IPS DF 4.7 (cell line): ENCODE measurements around the gene TSPEAR.
"Not testable (repeated sequence)": the region's sequence is repeated elsewhere in the genome, so short reads cannot be mapped to it uniquely, and the experiment has no call there.

Experiments
- DNase-seq: peaks from one replicate; pipeline ENCODE4 v3.0.0-alpha.2; 2013; ENCODE audit warnings: low spot score; ENCODE audit errors: extremely low read depth

The TSPEAR gene

DNA sequence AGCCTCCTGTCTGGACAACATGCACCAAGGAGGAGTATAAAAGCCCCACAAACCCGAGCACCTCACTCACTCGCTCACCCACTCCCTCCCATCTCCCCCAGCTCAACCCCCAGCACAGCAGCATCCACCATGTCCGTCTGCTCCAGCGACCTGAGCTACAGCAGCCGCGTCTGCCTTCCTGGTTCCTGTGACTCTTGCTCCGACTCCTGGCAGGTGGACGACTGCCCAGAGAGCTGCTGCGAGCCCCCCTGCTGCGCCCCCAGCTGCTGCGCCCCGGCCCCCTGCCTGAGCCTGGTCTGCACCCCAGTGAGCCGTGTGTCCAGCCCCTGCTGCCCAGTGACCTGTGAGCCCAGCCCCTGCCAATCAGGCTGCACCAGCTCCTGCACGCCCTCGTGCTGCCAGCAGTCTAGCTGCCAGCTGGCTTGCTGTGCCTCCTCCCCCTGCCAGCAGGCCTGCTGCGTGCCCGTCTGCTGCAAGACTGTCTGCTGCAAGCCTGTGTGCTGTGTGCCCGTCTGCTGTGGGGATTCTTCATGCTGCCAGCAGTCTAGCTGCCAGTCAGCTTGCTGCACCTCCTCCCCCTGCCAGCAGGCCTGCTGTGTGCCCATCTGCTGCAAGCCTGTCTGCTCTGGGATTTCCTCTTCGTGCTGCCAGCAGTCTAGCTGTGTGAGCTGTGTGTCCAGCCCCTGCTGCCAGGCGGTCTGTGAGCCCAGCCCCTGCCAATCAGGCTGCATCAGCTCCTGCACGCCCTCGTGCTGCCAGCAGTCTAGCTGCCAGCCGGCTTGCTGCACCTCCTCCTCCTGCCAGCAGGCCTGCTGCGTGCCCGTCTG, 137.5 kb downstream of the TSPEAR start, which contains the start of gene KRTAP10-4:
Gene KRTAP10-4 (plus strand): TSS at position 100 of the 827 bp plus-strand sequence. CDS start 30 bp downstream, at position 130.
- not testable (repeated sequence) for DNase-seq

- DNase-seq, result no peak
Observed at GRCh38 chr21:44572959-44573583, 138.3 kb downstream of the TSPEAR start.

DNA sequence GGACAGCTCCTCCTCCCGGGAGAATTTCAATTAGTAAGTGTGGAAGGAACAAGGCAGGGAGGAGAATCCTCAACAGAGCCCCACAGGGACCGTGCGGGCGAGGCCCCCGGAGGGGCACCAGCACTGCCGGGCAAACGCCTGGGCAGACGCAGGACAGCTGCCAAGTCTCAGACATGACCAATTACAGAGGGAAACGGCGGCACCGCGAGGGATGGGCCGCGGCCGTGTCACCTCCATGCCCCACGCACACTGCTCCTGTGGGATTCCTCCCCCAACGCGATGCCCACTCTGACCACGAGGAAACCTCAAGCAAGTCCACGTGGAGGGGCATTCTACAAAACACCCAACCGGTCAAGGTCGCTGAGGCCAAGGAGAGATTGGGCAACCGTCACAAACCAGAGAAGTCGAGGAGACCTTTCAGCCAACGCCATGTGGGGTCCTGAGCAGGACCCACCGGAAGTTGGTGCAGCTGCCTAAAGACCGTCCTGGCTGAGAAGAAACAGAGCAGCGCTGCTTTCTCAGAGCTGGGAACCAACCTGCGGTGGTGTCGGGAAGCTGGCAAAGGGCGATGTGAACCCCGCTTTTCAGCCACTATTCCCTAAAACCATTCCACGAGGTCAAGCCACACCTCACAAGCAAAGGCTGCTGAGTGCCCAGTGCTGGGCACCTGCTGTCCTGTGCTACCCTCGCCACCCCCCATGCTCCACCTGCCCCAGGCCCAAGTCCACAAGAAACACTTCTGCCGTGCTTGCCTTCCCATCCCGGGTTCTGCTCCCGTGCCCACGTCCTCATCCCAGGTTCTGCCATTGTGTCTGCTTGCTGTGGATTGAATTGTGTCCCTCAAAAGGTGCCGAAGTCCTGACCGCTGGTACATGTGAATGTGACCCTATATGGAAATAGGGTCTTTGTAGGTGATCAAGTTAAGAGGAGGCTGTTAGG, 139.3 kb downstream of the TSPEAR start:
- no peak for DNase-seq

DNA sequence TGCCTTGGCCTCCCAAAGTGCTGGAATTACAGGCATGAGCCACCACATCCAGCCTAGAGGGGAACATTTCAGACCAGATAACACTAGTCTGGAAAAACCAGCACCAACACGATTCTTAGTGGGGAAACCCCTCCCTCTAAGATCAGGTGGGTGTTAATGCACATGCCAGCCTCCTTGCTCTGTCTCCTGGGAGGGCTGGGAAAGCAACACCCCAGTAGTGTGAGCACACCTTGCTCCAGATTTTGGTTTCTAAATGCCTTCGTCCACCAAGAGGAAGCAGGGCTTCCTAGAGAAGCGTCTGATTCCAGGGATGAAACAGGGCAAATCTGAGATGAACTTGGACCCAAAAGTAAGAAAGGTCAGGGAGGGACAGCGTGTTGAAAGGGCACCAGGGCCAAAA, 140.1 kb downstream of the TSPEAR start:
- DNase-seq, result no peak

- no peak for DNase-seq
Observed at GRCh38 chr21:44569861-44570517, 141.4 kb downstream of the TSPEAR start.

DNA sequence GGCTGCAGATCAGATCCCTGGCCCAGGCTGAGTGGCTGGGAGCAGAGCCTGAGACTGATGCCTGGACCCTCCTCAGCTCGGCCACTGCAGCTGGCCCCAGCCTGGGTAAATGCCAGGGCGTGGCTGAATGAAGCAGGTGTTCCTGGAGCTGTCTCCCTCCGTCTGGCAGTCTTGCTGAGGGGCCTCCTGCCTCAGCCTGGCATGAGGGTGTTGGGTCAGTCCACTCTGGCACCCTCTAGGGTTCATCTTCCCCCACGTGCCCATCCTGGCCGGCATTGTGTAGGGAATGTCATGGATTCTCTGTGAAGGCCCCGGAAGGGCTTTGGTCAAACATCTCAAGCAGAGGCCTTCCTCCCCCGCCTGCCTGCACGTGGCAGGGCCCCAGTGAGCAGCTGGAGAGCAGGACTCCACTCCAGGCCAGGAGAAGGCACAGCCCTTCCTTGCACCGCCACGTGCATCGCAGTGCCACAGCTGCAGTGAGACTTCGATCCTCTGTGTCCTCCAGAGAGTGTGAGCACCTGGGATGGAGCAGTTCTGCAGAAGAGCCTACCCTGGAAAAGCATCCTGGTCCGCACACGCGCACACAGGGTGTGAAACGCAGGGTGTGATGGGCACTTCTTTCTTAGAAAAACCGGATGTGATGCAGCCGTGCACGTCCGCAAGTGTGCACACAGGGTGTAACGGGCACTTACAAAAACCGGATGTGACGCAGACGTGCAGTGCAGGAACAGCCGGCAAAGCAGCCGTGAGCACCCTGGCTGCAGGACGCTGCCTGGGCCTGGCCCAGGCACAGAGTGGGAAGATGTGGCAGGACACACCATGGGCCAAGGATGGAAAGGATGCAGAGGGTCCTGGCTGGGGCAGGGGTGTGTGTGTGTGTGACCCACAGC, 142.5 kb downstream of the TSPEAR start:
- no peak for DNase-seq

DNA sequence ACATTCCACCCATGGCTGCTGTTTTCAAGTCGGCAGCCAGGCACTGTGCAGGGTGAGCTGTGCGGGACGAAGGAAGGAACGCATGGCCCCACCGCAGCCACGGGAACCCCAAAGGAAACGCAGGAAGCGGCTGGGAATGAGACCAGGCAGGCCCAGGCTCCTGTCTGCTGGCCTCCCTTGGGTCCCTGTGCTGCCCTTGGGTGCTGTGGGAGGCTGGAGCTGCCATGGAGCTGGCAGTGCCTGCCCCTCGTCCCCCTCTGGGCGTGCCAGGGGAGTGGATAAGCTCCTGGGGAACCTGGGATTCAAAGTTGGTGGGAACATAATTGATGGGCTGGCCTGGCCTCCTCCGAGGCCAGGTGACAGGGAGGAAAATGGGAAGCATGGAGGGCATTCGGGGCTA, 143.1 kb downstream of the TSPEAR start:
- DNase-seq, result no peak

DNA sequence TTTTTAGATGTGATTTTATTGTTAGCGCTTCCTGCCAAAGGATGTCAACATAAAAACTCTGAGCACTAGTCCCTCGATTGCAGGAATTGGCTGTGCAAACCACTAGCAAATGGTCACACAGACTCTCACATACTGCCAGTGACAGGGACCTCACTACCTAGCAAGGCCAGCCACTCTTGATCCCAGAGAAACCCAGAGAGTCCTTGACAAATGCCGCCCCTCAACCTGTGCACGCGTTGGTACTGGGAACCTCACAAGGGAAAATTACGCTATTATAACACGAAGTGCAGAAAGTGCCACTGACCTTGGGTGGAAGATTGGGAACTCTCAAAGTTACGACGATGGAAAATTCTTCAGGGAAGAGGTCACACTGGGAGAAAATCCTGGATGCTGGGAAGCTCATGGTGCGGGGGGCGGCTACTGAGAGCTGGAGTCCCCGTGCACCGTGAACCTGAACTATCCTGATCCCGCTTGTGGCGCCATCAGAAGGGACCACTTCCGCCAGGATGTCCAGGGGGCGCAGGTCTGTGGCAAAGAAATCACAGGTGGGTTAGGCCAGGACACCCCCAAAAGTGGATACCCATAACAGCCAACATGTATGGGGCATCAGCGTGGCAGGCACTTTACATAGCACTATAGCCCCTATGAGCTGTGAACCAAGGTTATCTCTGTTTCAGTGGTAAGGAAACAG, 143.7 kb downstream of the TSPEAR start:
- DNase-seq, result no peak

DNA sequence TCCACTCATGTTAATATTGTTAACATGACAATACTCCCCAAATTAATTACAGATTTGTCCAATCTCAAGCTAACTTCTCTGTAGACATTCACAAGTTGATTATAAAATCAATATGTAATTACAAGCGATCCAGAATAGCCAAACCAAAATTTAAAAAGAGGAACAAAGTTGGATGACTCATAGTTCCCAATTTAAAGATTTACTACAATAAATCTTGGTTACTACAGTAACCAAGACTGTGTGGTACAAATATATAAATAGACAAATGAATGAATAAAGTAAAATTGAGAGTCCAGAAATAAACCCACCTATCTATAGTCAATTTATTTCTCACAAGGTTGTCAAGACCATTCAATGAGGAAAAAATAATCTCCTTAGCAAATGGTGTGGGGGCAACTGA, 145.0 kb downstream of the TSPEAR start:
- DNase-seq, result no peak

- DNase-seq, result no peak
Observed at GRCh38 chr21:44564886-44565598, 146.3 kb downstream of the TSPEAR start.

DNA sequence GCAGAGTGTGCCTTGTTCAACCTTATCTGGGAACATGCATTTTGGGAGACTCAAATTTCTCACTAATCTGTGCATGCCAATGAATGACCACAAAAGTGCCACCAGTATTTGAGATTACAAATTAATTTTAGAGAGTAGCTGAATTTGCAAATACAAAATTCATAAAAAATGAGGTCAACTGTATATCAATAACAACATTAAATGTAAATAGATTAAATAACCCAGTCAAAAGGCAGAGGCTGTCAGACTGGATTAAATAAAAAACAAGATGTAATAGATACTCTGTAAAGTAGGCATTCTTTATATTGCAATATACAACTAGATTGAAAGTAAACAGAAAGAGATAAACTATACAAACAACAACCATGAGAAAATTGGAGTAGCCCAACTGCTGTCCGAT, 147.3 kb downstream of the TSPEAR start:
- DNase-seq, result no peak

DNA sequence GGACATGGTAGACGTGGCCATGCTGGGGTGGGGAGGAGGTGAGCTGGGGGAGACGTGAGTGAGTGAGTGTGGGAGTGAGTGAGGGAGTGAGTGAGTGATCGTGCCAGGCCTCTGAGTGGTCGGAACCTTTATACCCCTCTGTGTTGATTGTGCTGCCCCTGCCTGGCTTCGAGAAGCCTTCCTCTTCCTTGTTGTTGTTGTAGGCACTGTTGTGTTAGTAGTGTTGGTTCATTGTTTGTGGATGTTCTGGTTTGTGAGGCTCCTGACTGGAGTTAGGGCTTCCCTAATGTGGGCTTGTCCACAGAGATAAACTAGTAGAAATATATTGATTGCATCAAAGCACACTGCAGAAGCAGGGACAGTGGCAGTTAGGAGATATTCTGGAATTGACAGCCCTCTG, 152.7 kb downstream of the TSPEAR start, which contains the start of gene KRTAP10-3:
Gene KRTAP10-3 (minus strand): TSS at position 101 of the 400 bp plus-strand sequence. CDS start 80 bp downstream, at position 21.
- DNase-seq, result no peak

GRCh38 chr21:44558329-44558675, 153.1 kb downstream of the TSPEAR start:
- DNase-seq, result not testable (repeated sequence)

DNA sequence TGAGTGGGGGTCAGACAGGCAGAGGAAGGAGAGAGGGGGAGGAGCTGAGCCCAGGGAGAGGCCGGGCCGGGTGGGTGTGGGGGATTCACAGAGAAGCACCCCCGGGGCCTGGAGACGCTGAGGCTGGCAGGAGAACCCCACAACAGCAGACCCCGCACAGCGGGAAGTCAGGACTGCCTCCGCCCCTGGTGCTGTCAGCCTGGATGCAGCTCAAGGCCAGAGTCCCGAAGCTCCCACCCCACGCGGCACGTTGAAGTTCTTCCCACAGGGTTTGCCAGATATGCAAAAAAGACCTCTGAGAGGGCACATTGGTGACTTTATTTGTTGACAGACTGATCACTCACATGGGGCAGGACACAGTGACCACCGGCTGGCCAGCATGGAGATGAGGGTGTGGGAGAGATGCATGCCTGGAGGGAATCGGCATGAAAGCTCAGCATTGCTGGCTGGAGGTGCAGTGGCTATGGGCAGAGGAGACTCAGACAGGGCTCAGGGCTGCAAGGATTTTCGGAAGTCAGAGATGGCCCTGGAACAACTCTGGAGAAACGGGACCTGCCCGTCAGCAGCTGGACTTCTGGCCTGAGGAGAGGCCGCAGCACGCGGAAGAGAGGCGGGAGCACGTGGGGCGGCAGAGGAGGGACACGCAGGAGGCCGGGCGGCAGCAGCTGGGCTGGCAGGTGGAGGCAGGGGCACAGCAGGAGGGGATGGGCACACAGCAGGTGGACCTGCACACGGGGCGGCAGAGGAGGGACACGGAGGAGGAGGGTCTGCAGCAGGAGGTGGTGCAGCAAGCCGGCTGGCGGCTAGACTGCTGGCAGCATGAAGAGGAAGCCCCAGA, 153.7 kb downstream of the TSPEAR start:
- DNase-seq, result no peak

DNA sequence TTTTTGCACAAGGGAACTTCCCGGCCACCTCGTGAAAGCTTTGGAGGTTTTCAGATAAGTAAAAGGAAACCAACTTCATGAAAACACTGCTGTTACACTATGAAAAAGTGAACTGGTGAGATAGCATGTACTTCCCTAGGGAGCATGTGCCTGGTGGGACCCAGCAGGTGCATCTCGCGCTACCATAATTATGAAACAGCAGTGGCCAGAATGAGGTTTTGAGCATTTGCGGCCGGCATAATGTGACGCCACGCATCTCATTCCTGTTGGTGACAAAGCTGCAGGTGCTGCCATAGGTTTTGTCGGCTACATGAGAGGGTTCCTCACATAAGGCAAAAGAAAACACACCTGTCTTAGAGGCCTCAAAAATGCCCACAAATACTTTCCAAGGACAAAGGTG, 154.5 kb downstream of the TSPEAR start:
- no peak for DNase-seq

- no peak for DNase-seq
Observed at GRCh38 chr21:44555200-44555875, 156.0 kb downstream of the TSPEAR start.

DNA sequence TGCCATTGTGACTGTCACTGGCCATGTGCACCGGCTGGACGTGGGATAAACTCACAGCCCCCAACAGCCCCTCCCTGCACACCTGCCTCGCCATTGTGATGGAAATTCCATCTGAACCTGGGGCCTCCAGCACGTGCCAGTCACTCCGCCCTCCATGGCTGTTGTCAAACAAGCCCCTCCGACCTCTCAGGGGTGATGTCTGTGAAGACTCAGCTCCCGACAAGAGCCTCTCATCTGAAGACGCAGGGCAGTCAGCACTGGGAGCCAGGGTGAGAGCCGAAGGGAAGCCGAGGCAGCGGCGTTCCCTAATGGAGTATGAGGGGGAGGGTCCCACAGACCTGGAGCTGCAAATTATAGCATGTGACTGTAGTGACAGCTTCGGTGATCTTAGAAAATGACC, 158.7 kb downstream of the TSPEAR start:
- DNase-seq, result no peak
